GM19025 (cell line): ENCODE results near the gene SHROOM4.

Experiments used
- ATAC-seq: cut with Tn5 transposase; IDR thresholded peaks from one replicate; pipeline ENCODE4 v1.9.1; 2021; ENCODE audit warnings: mild to moderate bottlenecking, low read depth, moderate library complexity; ENCODE audit not compliant: unreplicated experiment

Gene SHROOM4

GRCh38 chrX:50798783-50799182, 15.2 kb downstream of the SHROOM4 start:
- no peak for ATAC-seq

- ATAC-seq: no peak
These were observed 26.9 kb downstream of the SHROOM4 start for GRCh38 chrX:50787099-50787498.

- no peak for ATAC-seq
These were observed 33.9 kb downstream of the SHROOM4 start for GRCh38 chrX:50780144-50780543.

- ATAC-seq: no peak
These were observed 34.3 kb downstream of the SHROOM4 start for GRCh38 chrX:50779694-50780093.

GRCh38 chrX:50778272-50778671, 35.7 kb downstream of the SHROOM4 start:
- no peak for ATAC-seq

GRCh38 chrX:50776248-50776647, 37.7 kb downstream of the SHROOM4 start:
- no peak for ATAC-seq

GRCh38 chrX:50771382-50771781, 42.6 kb downstream of the SHROOM4 start:
- ATAC-seq: no peak

GRCh38 chrX:50770702-50771101, 43.3 kb downstream of the SHROOM4 start:
- ATAC-seq: no peak

GRCh38 chrX:50769389-50770063, 44.5 kb downstream of the SHROOM4 start:
- no peak for ATAC-seq

- no peak for ATAC-seq
These were observed 45.2 kb downstream of the SHROOM4 start for GRCh38 chrX:50768801-50769200.

- ATAC-seq: no peak
These were observed 48.0 kb downstream of the SHROOM4 start for GRCh38 chrX:50765986-50766385.

- no peak for ATAC-seq
These were observed 51.4 kb downstream of the SHROOM4 start for GRCh38 chrX:50762578-50762977.

GRCh38 chrX:50756276-50756675, 57.7 kb downstream of the SHROOM4 start:
- no peak for ATAC-seq

GRCh38 chrX:50751091-50751490, 62.9 kb downstream of the SHROOM4 start:
- ATAC-seq: no peak

- ATAC-seq: no peak
These were observed 66.5 kb downstream of the SHROOM4 start for GRCh38 chrX:50747471-50747900.

- ATAC-seq: no peak
These were observed 77.3 kb downstream of the SHROOM4 start for GRCh38 chrX:50736656-50737055.

- no peak for ATAC-seq
These were observed 87.7 kb downstream of the SHROOM4 start for GRCh38 chrX:50726296-50726695.

- ATAC-seq: no peak
These were observed 88.7 kb downstream of the SHROOM4 start for GRCh38 chrX:50725310-50725709.

- ATAC-seq: no peak
These were observed 91.0 kb downstream of the SHROOM4 start for GRCh38 chrX:50723006-50723405.

GRCh38 chrX:50721764-50722521, 92.1 kb downstream of the SHROOM4 start:
- no peak for ATAC-seq

GRCh38 chrX:50719614-50720013, 94.4 kb downstream of the SHROOM4 start:
- no peak for ATAC-seq

GRCh38 chrX:50718776-50719175, 95.2 kb downstream of the SHROOM4 start:
- ATAC-seq: no peak
